Stimulated activated naive CD4-positive, alpha-beta T cell (primary cell): ENCODE data around the gene REL.
"Not testable (repeated sequence)": the region's sequence is repeated elsewhere in the genome, so short reads cannot be mapped to it uniquely, and the experiment has no call there.

Experiments
- DNase-seq, 6 experiments: peaks; one replicate each; lab custom pipeline; 2025; lab: John Stamatoyannopoulos, UW

Gene REL

GRCh38 chr2:60881047-60881932 is at the start of gene REL:
REL (plus strand) TSS chr2:60881574; CDS start chr2:60881841, 267 bp downstream.
- DNase-seq: peak; percentile 76 to 92 (median 86)

GRCh38 chr2:60831921-60832320 is 49.5 kb upstream of the REL start:
- no peak for DNase-seq

- no peak for DNase-seq
Observed at GRCh38 chr2:60832621-60833020, 48.8 kb upstream of the REL start.

GRCh38 chr2:60834270-60834717 is 47.1 kb upstream of the REL start:
- no peak for DNase-seq

GRCh38 chr2:60836491-60836890 is 44.9 kb upstream of the REL start:
- no peak for DNase-seq

- DNase-seq: no peak
Observed at GRCh38 chr2:60837123-60837522, 44.3 kb upstream of the REL start.

- DNase-seq: no peak
Observed at GRCh38 chr2:60838481-60838880, 42.9 kb upstream of the REL start.

- DNase-seq: no peak
Observed at GRCh38 chr2:60839126-60839813, 42.1 kb upstream of the REL start.

GRCh38 chr2:60840880-60841279 is 40.5 kb upstream of the REL start:
- DNase-seq: peak in 2 of 6 experiments; percentile 11 to 17

GRCh38 chr2:60843006-60843405 is 38.4 kb upstream of the REL start:
- no peak for DNase-seq

GRCh38 chr2:60844105-60844504 is 37.3 kb upstream of the REL start:
- DNase-seq: no peak

- no peak for DNase-seq
Observed at GRCh38 chr2:60847854-60848253, 33.5 kb upstream of the REL start.

- no peak for DNase-seq
Observed at GRCh38 chr2:60849187-60849586, 32.2 kb upstream of the REL start.

- DNase-seq: no peak
Observed at GRCh38 chr2:60852282-60852860, 29.0 kb upstream of the REL start.

- DNase-seq: no peak
Observed at GRCh38 chr2:60853531-60853930, 27.8 kb upstream of the REL start.

- DNase-seq: no peak
Observed at GRCh38 chr2:60855989-60856669, 25.2 kb upstream of the REL start.

- no peak for DNase-seq
Observed at GRCh38 chr2:60857056-60857455, 24.3 kb upstream of the REL start.

- DNase-seq: no peak
Observed at GRCh38 chr2:60858897-60859311, 22.5 kb upstream of the REL start.

GRCh38 chr2:60861736-60862135 is 19.6 kb upstream of the REL start:
- DNase-seq: no peak

GRCh38 chr2:60862642-60863041 is 18.7 kb upstream of the REL start:
- no peak for DNase-seq

GRCh38 chr2:60865361-60865760 is 16.0 kb upstream of the REL start:
- DNase-seq: not testable (repeated sequence)

- DNase-seq: no peak
Observed at GRCh38 chr2:60867007-60867406, 14.4 kb upstream of the REL start.
